Endothelial cell of hepatic sinusoid (primary cell): Measurements from ENCODE around the gene FIBCD1.
"Not testable (repeated sequence)": the region's sequence is repeated elsewhere in the genome, so short reads cannot be mapped to it uniquely, and the experiment has no call there.

Experiments
- in situ Hi-C: cut with HindIII; loops from 2 replicates; pipeline ENCODE4 v1.10.0; 2017; ENCODE audit warnings: low sequenced_read_pairs

The FIBCD1 gene

GRCh38 chr9:130975156-130975555, 36.1 kb upstream of the FIBCD1 start:
- in situ Hi-C loops = no loop called here

GRCh38 chr9:130974697-130975096, 35.6 kb upstream of the FIBCD1 start:
- in situ Hi-C loops = no loop called here

GRCh38 chr9:130973686-130974281, 34.7 kb upstream of the FIBCD1 start:
- in situ Hi-C loops = no loop called here

GRCh38 chr9:130972957-130973685, 34.1 kb upstream of the FIBCD1 start:
- in situ Hi-C loops = no loop called here

GRCh38 chr9:130972277-130972956, 33.4 kb upstream of the FIBCD1 start:
- in situ Hi-C loops = no loop called here

GRCh38 chr9:130971294-130971849, 32.3 kb upstream of the FIBCD1 start:
- in situ Hi-C loops = no loop called here

GRCh38 chr9:130970855-130971254, 31.8 kb upstream of the FIBCD1 start:
- in situ Hi-C loops = no loop called here

GRCh38 chr9:130970052-130970451, 31.0 kb upstream of the FIBCD1 start:
- in situ Hi-C loops = no loop called here

- in situ Hi-C loops = loop anchor here (5.0 kb wide), 1 partner anchor 72 kb away; no protein-coding TSS in a partner anchor
Measured at GRCh38 chr9:130965680-130966079, 26.6 kb upstream of the FIBCD1 start.

- in situ Hi-C loops = no loop called here
Measured at GRCh38 chr9:130963916-130964315, 24.9 kb upstream of the FIBCD1 start.

- in situ Hi-C loops = no loop called here
Measured at GRCh38 chr9:130963337-130963908, 24.4 kb upstream of the FIBCD1 start.

- in situ Hi-C loops = no loop called here
Measured at GRCh38 chr9:130962418-130963316, 23.6 kb upstream of the FIBCD1 start.

GRCh38 chr9:130961511-130962300, 22.7 kb upstream of the FIBCD1 start:
- in situ Hi-C loops = no loop called here

- in situ Hi-C loops = no loop called here
Measured at GRCh38 chr9:130960522-130961378, 21.7 kb upstream of the FIBCD1 start.

- in situ Hi-C loops = no loop called here
Measured at GRCh38 chr9:130959809-130960334, 20.8 kb upstream of the FIBCD1 start.

GRCh38 chr9:130958564-130958963, 19.5 kb upstream of the FIBCD1 start:
- in situ Hi-C loops = not testable (repeated sequence)

- in situ Hi-C loops = no loop called here
Measured at GRCh38 chr9:130957451-130958203, 18.6 kb upstream of the FIBCD1 start.
